GM18519 (cell line): ENCODE data around the gene UNC13C.

ENCODE experiments used
- ATAC-seq: cut with Tn5 transposase; IDR thresholded peaks from one replicate; pipeline ENCODE4 v1.9.1; 2021; ENCODE audit warnings: mild to moderate bottlenecking, moderate library complexity; ENCODE audit not compliant: unreplicated experiment, low FRiP score

UNC13C gene

GRCh38 chr15:54608876-54609835 is 630.9 kb downstream of the UNC13C start:
- no peak for ATAC-seq

- no peak for ATAC-seq
Observed at GRCh38 chr15:54618120-54618519, 639.9 kb downstream of the UNC13C start.

GRCh38 chr15:54619180-54619579 is 640.9 kb downstream of the UNC13C start:
- no peak for ATAC-seq

- ATAC-seq = no peak
Observed at GRCh38 chr15:54620916-54621315, 642.7 kb downstream of the UNC13C start.

- ATAC-seq = no peak
Observed at GRCh38 chr15:54636147-54636546, 657.9 kb downstream of the UNC13C start.

GRCh38 chr15:54638666-54639065 is 660.4 kb downstream of the UNC13C start:
- ATAC-seq = no peak

- no peak for ATAC-seq
Observed at GRCh38 chr15:54640873-54641272, 662.6 kb downstream of the UNC13C start.

GRCh38 chr15:54644796-54645195 is 666.6 kb downstream of the UNC13C start:
- no peak for ATAC-seq

GRCh38 chr15:54659646-54660045 is 681.4 kb downstream of the UNC13C start:
- ATAC-seq = no peak

GRCh38 chr15:54660356-54660755 is 682.1 kb downstream of the UNC13C start:
- no peak for ATAC-seq

GRCh38 chr15:54675241-54675640 is 697.0 kb downstream of the UNC13C start:
- no peak for ATAC-seq

- ATAC-seq = peak; percentile 76
Observed at GRCh38 chr15:54681584-54681983, 703.3 kb downstream of the UNC13C start.
